CD14-positive monocyte (primary cell): ENCODE measurements around the gene CFAP74. TPM values are rescaled to one million over a fixed set of nuclear protein-coding genes. Genes with fewer than 3 reads are reported as not detected.

ENCODE experiments used
- DNase-seq, 3 donors: peaks; one replicate each; pipeline ENCODE4 v3.0.0-alpha.2; 2011 to 2022
- H2AFZ ChIP-seq: 2 replicates; pipeline ENCODE4 v1.6.0; 2012; ENCODE audit warnings: mild to moderate bottlenecking, low read depth, low read length, inconsistent platforms; ENCODE audit not compliant: insufficient read depth, poor library complexity, severe bottlenecking
- H3K27ac ChIP-seq, 2 donors: 1 replicate in 1 of 2; 2 replicates in 1 of 2; pipeline ENCODE4 v1.5.1; 2012 to 2013; ENCODE audit warnings: low read length in 2 of 2, control low read depth in 1 of 2, inconsistent platforms in 1 of 2, low read depth in 1 of 2, mild to moderate bottlenecking in 1 of 2
- H3K27me3 ChIP-seq, 2 donors: one replicate each; pipeline versions ENCODE4 v1.6.0 to v1.6.1; 2011 to 2013; ENCODE audit warnings: low read length in 2 of 2; ENCODE audit not compliant: control insufficient read depth in 2 of 2, insufficient read depth in 2 of 2
- H3K36me3 ChIP-seq, 2 donors: replicated peaks in 1 of 2; 1 replicate in 1 of 2; 2 replicates in 1 of 2; pipeline versions ENCODE4 v1.5.1 to v1.6.1; 2012 to 2013; ENCODE audit warnings: low read length in 2 of 2, control low read depth in 1 of 2, inconsistent platforms in 1 of 2, mild to moderate bottlenecking in 1 of 2; ENCODE audit not compliant: insufficient read depth in 2 of 2, control insufficient read depth in 1 of 2
- H3K4me1 ChIP-seq, 2 donors: 1 replicate in 1 of 2; 2 replicates in 1 of 2; pipeline versions ENCODE4 v1.5.1 to v1.6.1; 2012 to 2013; ENCODE audit warnings: low read length in 2 of 2, control low read depth in 1 of 2, inconsistent platforms in 1 of 2, mild to moderate bottlenecking in 1 of 2, moderate library complexity in 1 of 2; ENCODE audit not compliant: insufficient read depth in 2 of 2, control insufficient read depth in 1 of 2
- H3K4me2 ChIP-seq: replicated peaks from 2 replicates; pipeline ENCODE3; 2012; ENCODE audit warnings: low read length, moderate library complexity, mild to moderate bottlenecking; ENCODE audit not compliant: poor library complexity, severe bottlenecking; ENCODE audit errors: extremely low read depth
- H3K4me3 ChIP-seq, 3 experiments: fragments of 200-600 bp in 1 of 3; sonication (generic) in 1 of 3; replicated peaks in 1 of 3; 1 replicate in 2 of 3; 2 replicates in 1 of 3; pipeline ENCODE4 v1.5.1; 2011 to 2013; ENCODE audit warnings: low read length in 3 of 3, mild to moderate bottlenecking in 3 of 3, control low read depth in 2 of 3, low read depth in 2 of 3, inconsistent platforms in 1 of 3, moderate library complexity in 1 of 3
- H3K79me2 ChIP-seq: 2 replicates; pipeline ENCODE4 v1.6.0; 2012; ENCODE audit warnings: mild to moderate bottlenecking, control low read depth, inconsistent platforms, low read length, moderate library complexity; ENCODE audit not compliant: insufficient read depth
- H3K9ac ChIP-seq: 2 replicates; pipeline ENCODE4 v1.6.0; 2017; ENCODE audit warnings: low read length, mild to moderate bottlenecking; ENCODE audit not compliant: insufficient read depth, poor library complexity, severe bottlenecking
- H3K9me3 ChIP-seq, 2 donors: replicated peaks in 1 of 2; 1 replicate in 1 of 2; 2 replicates in 1 of 2; pipeline versions ENCODE4 v1.5.1 to v1.6.1; 2012 to 2013; ENCODE audit warnings: low read length in 2 of 2, control low read depth in 1 of 2; ENCODE audit not compliant: control insufficient read depth in 1 of 2, insufficient read depth in 1 of 2
- H4K20me1 ChIP-seq: 2 replicates; pipeline ENCODE4 v1.6.0; 2012; ENCODE audit warnings: mild to moderate bottlenecking, low read length, control low read depth, moderate library complexity; ENCODE audit not compliant: insufficient read depth
- H3K27ac Mint-ChIP-seq, 7 donors: one replicate each; pipeline ENCODE4 v1.8.0; 2020; ENCODE audit warnings: mild to moderate bottlenecking in 7 of 7, mixed read lengths in 7 of 7, moderate library complexity in 6 of 7, inconsistent platforms in 2 of 7
- H3K27me3 Mint-ChIP-seq, 3 donors: one replicate each; pipeline ENCODE4 v1.8.0; 2021 to 2022; ENCODE audit warnings: low read depth in 3 of 3, mild to moderate bottlenecking in 3 of 3, mixed read lengths in 3 of 3, moderate library complexity in 3 of 3, inconsistent platforms in 1 of 3
- H3K36me3 Mint-ChIP-seq, 2 donors: one replicate each; pipeline ENCODE4 v1.8.0; 2020; ENCODE audit warnings: mixed read lengths in 2 of 2, inconsistent platforms in 1 of 2, mild to moderate bottlenecking in 1 of 2
- H3K4me1 Mint-ChIP-seq: one replicate; pipeline ENCODE4 v1.8.0; 2020; ENCODE audit warnings: mild to moderate bottlenecking, mixed read lengths
- H3K4me3 Mint-ChIP-seq, 2 donors: one replicate each; pipeline ENCODE4 v1.8.0; 2020; ENCODE audit warnings: mild to moderate bottlenecking in 2 of 2, mixed read lengths in 2 of 2, moderate library complexity in 1 of 2
- H3K9me3 Mint-ChIP-seq, 7 donors: one replicate each; pipeline ENCODE4 v1.8.0; 2020 to 2022; ENCODE audit warnings: mixed read lengths in 7 of 7, mild to moderate bottlenecking in 6 of 7, moderate library complexity in 6 of 7, inconsistent platforms in 2 of 7
- CTCF ChIP-seq: fragments of 200-600 bp; IDR thresholded peaks from one replicate; pipeline ENCODE4 v1.8.0; 2022; ENCODE audit warnings: antibody characterized with exemption, mild to moderate bottlenecking
- WGBS: methylation state at CpG from one replicate; pipeline ENCODE4 v1.1.5; 2013; ENCODE audit warnings: missing lambda C conversion rate; ENCODE audit not compliant: insufficient coverage; 5-methylcytosine and 5-hydroxymethylcytosine counted together
- intact Hi-C, 2 donors: fragments of 100-400 bp; cut with micrococcal nuclease; formaldehyde crosslinking; loops; one replicate each; pipeline versions ENCODE4 v1.15.0 to v1.15.1; 2023
- polyA plus RNA-seq, 3 donors: library from polyadenylated mRNA; depleted of rRNA in 1 of 3; unstranded in 2 of 3; stranded (reverse) in 1 of 3; fragments of 300-500 nt in 2 of 3; fragments of >200 nt in 1 of 3; fragmentation: Illumina TruSeq in 2 of 3; gene quantifications; 1 replicate in 2 of 3; 2 replicates in 1 of 3; pipeline ENCODE4 v1.2.3, GENCODE V29; 2012 to 2021

Gene CFAP74
- polyA plus RNA-seq, 3 donors = not detected

DNA sequence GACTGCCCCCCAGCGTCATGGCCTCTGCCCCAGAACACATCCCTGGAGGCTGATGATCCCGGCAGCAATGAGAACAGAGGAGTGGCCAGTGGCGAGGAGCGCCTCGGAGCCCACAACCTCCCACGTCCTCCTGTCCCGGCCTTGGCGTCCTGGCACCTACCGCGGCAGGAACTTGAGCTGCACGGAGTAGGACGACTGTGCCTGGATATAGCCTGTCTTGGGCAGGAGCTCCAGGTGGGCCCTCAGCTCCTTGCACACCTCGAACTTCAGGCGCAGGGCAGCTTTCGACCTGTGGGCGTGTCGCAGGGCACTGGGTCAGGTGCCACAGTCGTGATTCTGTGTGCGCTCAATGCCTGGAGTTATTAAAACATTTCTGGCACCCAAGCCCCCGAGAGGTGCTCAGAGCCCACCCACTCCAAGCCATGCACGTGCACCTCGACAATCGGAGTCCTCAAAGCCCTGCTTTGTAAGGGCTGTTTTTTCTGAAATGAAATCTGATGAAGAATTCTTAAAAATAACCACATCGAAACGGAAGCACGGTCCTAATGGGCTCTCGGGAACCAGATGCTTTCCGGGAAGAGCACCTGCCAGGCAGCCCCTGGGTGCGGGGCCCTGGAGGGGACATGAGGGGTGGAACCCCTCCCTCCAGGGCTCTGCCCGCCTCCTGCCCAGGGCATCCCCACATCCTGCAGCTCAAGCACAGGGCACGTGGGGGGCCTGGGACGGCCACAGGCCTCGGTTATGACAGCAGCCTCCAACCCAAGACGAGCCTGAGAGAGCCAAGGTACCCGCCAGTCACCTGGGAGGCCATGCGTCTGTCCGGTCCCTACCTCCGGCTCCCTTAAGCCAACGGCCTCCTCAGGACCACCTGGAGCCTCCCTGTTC lies 61.5 kb downstream of the CFAP74 start:
- intact Hi-C loops = loop anchor here in 1 of 2 donors (5.0 kb wide), 1 partner anchor 105 kb away; no protein-coding TSS in a partner anchor
- H3K9ac ChIP-seq = no peak overlapping the region
- no peaks in the 10 kb centered on the region for H3K9me3 ChIP-seq
- H3K36me3 Mint-ChIP-seq = no peaks in the 10 kb centered on the region
- peaks cover 6% of the 10 kb centered on the region for H3K4me1 Mint-ChIP-seq
- H3K4me3 Mint-ChIP-seq = no peak overlapping the region
- no peak overlapping the region for H3K27ac ChIP-seq
- DNase-seq = no peak
- H3K27ac Mint-ChIP-seq = no peak overlapping the region
- TF ChIP-seq CTCF = no peak
- H3K4me2 ChIP-seq = no peak overlapping the region
- 94% methylated on average over 31 of the region's 39 CpGs for WGBS
- H3K79me2 ChIP-seq = no peaks in the 10 kb centered on the region
- peaks cover 6% of the 10 kb centered on the region in 2 donors for H3K4me1 ChIP-seq
- H4K20me1 ChIP-seq = no peaks in the 10 kb centered on the region
- no peak overlapping the region for H2AFZ ChIP-seq
- H3K27me3 Mint-ChIP-seq = peaks cover 2 to 12% (median 8%) of the 10 kb centered on the region in 3 donors
- H3K4me3 ChIP-seq = no peak overlapping the region
- H3K36me3 ChIP-seq = no peaks in the 10 kb centered on the region
- H3K9me3 Mint-ChIP-seq = peaks cover 0 to 3% (median 0%) of the 10 kb centered on the region in 7 donors
- no peaks in the 10 kb centered on the region for H3K27me3 ChIP-seq

GRCh38 chr1:1941211-1941841 lies 62.3 kb downstream of the CFAP74 start:
- no peak for TF ChIP-seq CTCF
- intact Hi-C loops = loop anchor here in 1 of 2 donors (5.0 kb wide), 1 partner anchor 106 kb away; no protein-coding TSS in a partner anchor
- Histone ChIP-seq H3K27me3 (no peaks in the 10 kb centered on the region), H3K9me3 (no peaks in the 10 kb centered on the region), H3K36me3 (no peaks in the 10 kb centered on the region), H3K9ac (no peak overlapping the region), H3K79me2 (no peaks in the 10 kb centered on the region), H3K4me3 (no peak overlapping the region), H4K20me1 (no peaks in the 10 kb centered on the region), H2AFZ (no peak overlapping the region), H3K4me1 (peaks cover 6% of the 10 kb centered on the region in 2 donors), H3K4me2 (no peak overlapping the region), H3K27ac (no peak overlapping the region)
- no peak overlapping the region for H3K4me3 Mint-ChIP-seq
- H3K9me3 Mint-ChIP-seq = peaks cover 0 to 3% (median 0%) of the 10 kb centered on the region in 7 donors
- WGBS = 81% methylated on average over 18 of the region's 19 CpGs
- no peak for DNase-seq
- peaks cover 2 to 12% (median 8%) of the 10 kb centered on the region in 3 donors for H3K27me3 Mint-ChIP-seq
- no peaks in the 10 kb centered on the region for H3K36me3 Mint-ChIP-seq
- H3K27ac Mint-ChIP-seq = peak overlapping the region in 1 of 7 donors; percentile 15
- H3K4me1 Mint-ChIP-seq = peaks cover 6% of the 10 kb centered on the region
